ENCODE results near the gene CLEC4G. TPM values are rescaled to one million over a fixed set of nuclear protein-coding genes. Genes with fewer than 3 reads are reported as not detected.

CLEC4G gene
- total and polyA plus RNA-seq, 2 of the 8 experiments (the other 6 are each of a cell fraction or from before 2014, with no cell fraction given) = 0.35 to 2.9 TPM

GRCh38 chr19:7703332-7703731 is 28.6 kb downstream of the CLEC4G start:
- Histone ChIP-seq H2AK5ac (ENCODE audit: low read depth, low read length) (no peak overlapping the region), H2BK5ac (ENCODE audit: low read depth, low read length) (no peak overlapping the region), H3K56ac (replicated peaks; ENCODE audit: insufficient read length, low read depth, low read length) (no peak overlapping the region), H3K4me2 (ENCODE audit: insufficient read depth in 1 of 2, low read depth in 2 of 2, low read length in 2 of 2) (no peak overlapping the region), H3K4me1 (replicated peaks in 1 of 4; ENCODE audit: control insufficient read depth in 3 of 4, insufficient read depth in 4 of 4, low read length in 3 of 4) (peaks cover 0 to 5% (median 3%) of the 10 kb centered on the region in 4 experiments; a peak in 5 of 7 replicates), H3K9ac (replicated peaks in 1 of 4; ENCODE audit: extremely low read depth in 1 of 4, low read depth in 3 of 4, low read length in 3 of 4) (no peak overlapping the region), H3K79me1 (ENCODE audit: low read depth, low read length) (no peaks in the 10 kb centered on the region), H3K4ac (replicated peaks; ENCODE audit: insufficient read length, low read depth, low read length) (no peak overlapping the region), H4K91ac (replicated peaks; ENCODE audit: insufficient read length, low read length) (no peak overlapping the region), H3K23me2 (ENCODE audit: low read depth, low read length) (0 out of 2 replicates have a peak, but pooled peaks cover 1% of the 10 kb centered on the region), H2BK120ac (replicated peaks; ENCODE audit: low read depth, low read length) (no peak overlapping the region), H4K5ac (ENCODE audit: insufficient read length, low read depth, low read length) (no peak overlapping the region), H3K27ac (ENCODE audit: low read depth, low read length) (no peak overlapping the region), H4K20me1 (replicated peaks in 1 of 2; ENCODE audit: control insufficient read depth in 1 of 2, insufficient read depth in 2 of 2, low read length in 2 of 2) (no peaks in the 10 kb centered on the region), H3K14ac (ENCODE audit: insufficient read length) (no peak overlapping the region), H2BK20ac (ENCODE audit: low read length) (no peak overlapping the region), H4K8ac (ENCODE audit: extremely low read depth, insufficient read depth, low read length) (no peak overlapping the region), H3K9me3 (ENCODE audit: insufficient read depth in 2 of 2, low read depth in 1 of 2, low read length in 1 of 2) (no peaks in the 10 kb centered on the region), H3K23ac (ENCODE audit: insufficient read length) (no peak overlapping the region), H3K18ac (ENCODE audit: extremely low read depth, low read length) (no peak overlapping the region), H2BK12ac (ENCODE audit: low read depth, low read length) (no peak overlapping the region), H2BK15ac (ENCODE audit: low read length) (no peak overlapping the region), H3K27me3 (replicated peaks in 1 of 4; ENCODE audit: control insufficient read depth in 3 of 4, extremely low read depth in 1 of 4, insufficient read depth in 3 of 4, low read length in 3 of 4) (no peaks in the 10 kb centered on the region; a peak in 1 of 7 replicates), H3K4me3 (ENCODE audit: extremely low read depth in 1 of 4, insufficient read depth in 2 of 4, low read depth in 3 of 4, low read length in 4 of 4) (no peak overlapping the region), H2AFZ (ENCODE audit: low read length) (no peak overlapping the region), H3K36me3 (ENCODE audit: control insufficient read depth in 2 of 4, insufficient read depth in 4 of 4, low read length in 3 of 4) (no peaks in the 10 kb centered on the region), H3K79me2 (ENCODE audit: control insufficient read depth in 1 of 2, insufficient read depth in 2 of 2, low read length in 2 of 2) (no peaks in the 10 kb centered on the region)
- WGBS, 2 experiments (ENCODE audit: extremely low coverage in 1 of 2, insufficient coverage in 1 of 2, insufficient read length in 1 of 2, insufficient replicate concordance in 2 of 2, low coverage in 1 of 2, low lambda C conversion rate in 2 of 2, missing lambda C conversion rate in 1 of 2) = 80% methylated on average over 5 of the region's 8 CpGs; no CpG with 5 or more reads in 1 of the 2 experiments
- FAIRE-seq = no peak
- no peak for DNase-seq (ENCODE audit: low read depth in 1 of 2, low spot score in 2 of 2)
- POLR2A ChIA-PET (ENCODE audit: partially characterized antibody) = no interaction called here
- CTCF ChIA-PET (ENCODE audit: partially characterized antibody) = interaction anchor here (0.7 to 1.0 kb wide), 3 partner anchors 9 to 1809 kb away, joined by 3 to 4 read pairs (median 3); partner anchors contain the start of gene TRAPPC5
- no peak for TF ChIP-seq CBX5 (IDR thresholded peaks at IDR 0.05; ENCODE audit: low read depth, low read length)
- no peak for TF ChIP-seq SIRT6 (IDR thresholded peaks at IDR 0.05; ENCODE audit: low read length)
- no peak for TF ChIP-seq ASH2L (IDR thresholded peaks at IDR 0.05; ENCODE audit: low read length)
- no peak for TF ChIP-seq TAF1 (IDR thresholded peaks at IDR 0.05; ENCODE audit: low read depth, low read length)
- no peak for TF ChIP-seq BCL11A (IDR thresholded peaks at IDR 0.05; ENCODE audit: low read depth in 2 of 2, low read length in 2 of 2)
- TF ChIP-seq SUZ12 (IDR thresholded peaks at IDR 0.05; ENCODE audit: low read length) = no peak
- no peak for TF ChIP-seq SRF (IDR thresholded peaks at IDR 0.05; ENCODE audit: low read depth, low read length)
- no peak for TF ChIP-seq POLR2A (IDR thresholded peaks at IDR 0.05; ENCODE audit: control extremely low read depth in 1 of 2, low read depth in 2 of 2, low read length in 2 of 2)
- TF ChIP-seq EZH2 (IDR thresholded peaks at IDR 0.05; ENCODE audit: low read depth, low read length, severe bottlenecking) = no peak
- TF ChIP-seq RNF2 (IDR thresholded peaks at IDR 0.05; ENCODE audit: borderline replicate concordance, low read depth, low read length, missing control alignments, poor library complexity, severe bottlenecking) = no peak
- no peak for TF ChIP-seq ATF2 (IDR thresholded peaks at IDR 0.05; ENCODE audit: low read length)
- TF ChIP-seq CREB1 (IDR thresholded peaks at IDR 0.05) = no peak
- no peak for TF ChIP-seq YY1 (IDR thresholded peaks at IDR 0.05; ENCODE audit: low read depth, low read length)
- no peak for TF ChIP-seq BRCA1 (IDR thresholded peaks at IDR 0.05; ENCODE audit: low read depth, low read length)

All from H1 (cell line).